ENCODE results near the gene MPRIP.

The MPRIP gene

GRCh38 chr17:17089796-17090641, 47.8 kb downstream of the MPRIP start:
- no peak for DNase-seq

GRCh38 chr17:17090642-17091103, 48.4 kb downstream of the MPRIP start:
- DNase-seq, result no peak

GRCh38 chr17:17091276-17091675, 49.0 kb downstream of the MPRIP start:
- no peak for DNase-seq

- DNase-seq, result no peak
These were observed 49.8 kb downstream of the MPRIP start for GRCh38 chr17:17091856-17092756.

- no peak for DNase-seq
These were observed 51.5 kb downstream of the MPRIP start for GRCh38 chr17:17093764-17094163.

DNA sequence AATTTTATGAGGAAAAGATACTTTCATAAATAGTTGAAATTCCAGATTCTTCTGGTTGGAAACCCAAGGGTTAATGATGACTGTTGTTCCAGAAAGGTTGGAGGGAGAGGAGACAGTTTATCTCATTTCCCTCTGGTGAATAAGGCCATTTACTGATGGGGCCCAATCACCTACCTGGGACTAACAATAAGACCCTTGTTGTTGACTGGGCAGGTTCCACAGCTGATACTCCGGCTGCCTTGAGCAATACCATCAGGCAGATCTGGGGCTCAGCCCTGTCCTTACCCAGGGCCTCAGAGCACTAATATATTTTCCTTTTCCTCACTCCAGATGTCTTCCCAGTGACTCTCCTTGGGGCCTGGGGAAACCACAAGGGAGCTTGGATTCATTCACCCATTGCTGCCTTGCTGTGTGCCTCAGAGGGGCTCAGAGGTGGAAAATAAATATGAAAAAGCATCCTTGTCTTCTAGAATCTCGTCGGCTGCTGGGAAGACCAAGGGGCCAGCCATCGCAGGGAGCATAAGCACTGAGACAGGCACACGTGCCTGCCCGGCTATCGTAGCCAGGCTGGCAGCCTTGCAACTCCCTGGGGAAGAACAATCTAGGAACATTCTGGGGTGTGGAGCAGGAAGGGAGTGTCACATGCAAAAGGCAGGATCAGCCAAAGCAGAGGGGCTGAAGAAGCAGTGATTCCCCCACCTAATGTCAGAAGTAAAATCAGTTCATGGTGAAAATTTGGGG, 54.4 kb downstream of the MPRIP start:
- DNase-seq, result no peak

DNA sequence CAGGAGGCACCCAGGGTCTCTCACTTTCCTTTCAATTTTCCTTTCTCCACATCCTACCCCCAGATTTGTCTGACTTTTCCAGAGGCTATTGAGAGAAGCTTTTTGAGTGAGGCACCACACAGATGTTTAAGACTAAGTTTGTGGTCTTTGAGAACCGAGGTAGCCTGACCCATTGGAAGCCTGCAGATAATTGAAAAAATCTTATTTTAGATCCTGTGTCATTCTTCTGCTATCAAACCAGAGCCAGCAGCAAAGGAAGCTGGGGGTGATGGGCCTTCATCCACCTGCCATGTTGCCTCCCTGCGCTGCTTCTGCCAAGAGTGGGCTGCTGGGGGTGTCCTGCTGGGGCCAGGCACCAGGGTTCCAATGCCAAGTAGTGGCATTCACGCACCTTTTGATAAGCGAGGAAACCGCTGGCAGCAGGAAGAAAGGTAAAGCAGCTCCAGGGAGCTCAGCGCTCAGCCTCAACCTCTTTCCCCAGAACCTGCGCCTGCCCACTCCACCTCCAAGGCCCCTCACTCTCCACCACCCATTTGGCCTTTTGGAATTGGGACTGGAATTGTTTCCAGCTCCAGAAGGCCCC, 55.6 kb downstream of the MPRIP start:
- no peak for DNase-seq

- DNase-seq, result no peak
These were observed 56.4 kb downstream of the MPRIP start for GRCh38 chr17:17098551-17099179.

DNA sequence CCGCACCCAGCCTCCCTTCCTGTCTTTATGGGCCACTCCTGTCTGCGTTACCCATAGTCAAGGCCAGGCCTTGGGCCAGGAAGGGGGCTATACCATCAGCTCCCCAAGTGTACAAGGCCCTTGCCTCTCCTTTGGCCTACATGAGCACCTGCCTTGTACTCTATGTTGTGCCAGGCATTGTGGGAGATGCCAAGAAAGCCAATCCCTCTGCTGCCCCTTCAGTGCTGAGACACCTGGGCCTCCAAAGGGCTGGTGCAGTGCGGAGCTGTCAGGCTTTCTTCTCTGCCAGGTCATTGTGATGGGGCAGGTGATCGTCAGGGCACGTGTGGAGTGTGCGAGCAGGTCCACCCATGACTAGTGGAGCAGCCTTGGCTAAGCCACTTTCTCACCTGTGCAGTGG, 59.9 kb downstream of the MPRIP start:
- no peak for DNase-seq

- no peak for DNase-seq
These were observed 60.9 kb downstream of the MPRIP start for GRCh38 chr17:17103160-17103559.

- DNase-seq, result no peak
These were observed 61.8 kb downstream of the MPRIP start for GRCh38 chr17:17104036-17104435.

DNA sequence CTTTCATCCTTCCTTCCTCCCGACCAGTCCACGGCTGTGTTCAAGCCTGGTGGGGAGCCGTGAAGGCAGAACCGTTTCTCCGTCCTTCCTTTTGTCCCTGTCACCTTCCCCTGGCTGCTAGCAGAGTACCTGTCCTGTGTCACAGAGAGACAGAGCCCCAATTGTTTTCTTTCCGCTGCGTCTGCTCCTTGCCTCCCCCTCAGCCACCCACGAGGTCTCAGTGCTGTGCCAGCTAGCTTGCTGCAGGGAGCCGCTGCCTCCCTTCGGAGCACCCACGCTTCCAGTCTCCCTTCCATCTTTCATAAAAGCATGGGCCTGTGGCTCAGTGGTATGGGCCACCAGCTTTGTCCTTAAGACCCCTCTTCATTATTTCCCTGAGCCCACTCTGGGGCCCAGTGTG, 62.2 kb downstream of the MPRIP start:
- no peak for DNase-seq

DNA sequence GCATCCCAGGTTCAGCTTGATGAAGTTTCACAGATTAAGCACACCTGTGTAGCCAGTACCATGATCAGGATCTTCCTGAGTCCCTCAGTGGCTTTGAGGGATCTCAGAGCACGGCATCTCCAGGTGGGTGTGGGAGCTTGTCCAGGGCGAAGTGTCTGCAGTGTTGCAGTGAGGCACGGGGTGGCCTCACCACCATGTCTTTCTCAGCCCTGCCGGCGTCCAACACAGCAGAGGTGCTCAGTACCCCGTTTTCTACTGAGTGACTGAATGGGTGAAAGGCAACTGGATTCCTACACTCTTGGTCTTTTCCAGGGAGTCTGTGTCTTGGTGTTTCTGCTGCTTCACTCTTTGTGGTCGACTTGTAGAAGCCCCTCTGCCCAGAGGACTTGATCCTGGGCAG, 63.7 kb downstream of the MPRIP start:
- DNase-seq, result no peak

GRCh38 chr17:17106756-17107155, 64.5 kb downstream of the MPRIP start:
- DNase-seq, result no peak

- DNase-seq, result no peak
These were observed 65.0 kb downstream of the MPRIP start for GRCh38 chr17:17107281-17107680.

GRCh38 chr17:17107891-17108431, 65.7 kb downstream of the MPRIP start:
- DNase-seq, result no peak

GRCh38 chr17:17108451-17109049, 66.3 kb downstream of the MPRIP start:
- no peak for DNase-seq

GRCh38 chr17:17109256-17109655, 67.0 kb downstream of the MPRIP start:
- DNase-seq, result no peak

GRCh38 chr17:17109907-17110306, 67.7 kb downstream of the MPRIP start:
- DNase-seq, result no peak

GRCh38 chr17:17110520-17110919, 68.3 kb downstream of the MPRIP start:
- no peak for DNase-seq

Data from activated gamma-delta T cell (primary cell).